Hepatocyte (in vitro differentiated cells): ENCODE results near the gene IRF2BP1. TPM values are rescaled to one million over a fixed set of nuclear protein-coding genes. Genes with fewer than 3 reads are reported as not detected.

Source experiments
- DNase-seq: peaks from one replicate; pipeline ENCODE4 v3.0.0-alpha.2; 2016; ENCODE audit warnings: low spot score
- H2AFZ ChIP-seq: fragments of 200-600 bp; sonication (generic); 2 replicates; pipeline ENCODE4 v1.6.0; 2016; ENCODE audit warnings: antibody characterized with exemption, mild to moderate bottlenecking
- H3K27ac ChIP-seq: fragments of 200-600 bp; sonication (generic); 2 replicates; pipeline ENCODE4 v1.5.1; 2016; ENCODE audit warnings: mild to moderate bottlenecking
- H3K27me3 ChIP-seq: fragments of 200-600 bp; sonication (generic); 2 replicates; pipeline ENCODE4 v1.6.1; 2016
- H3K36me3 ChIP-seq: fragments of 200-600 bp; sonication (generic); replicated peaks from 2 replicates; pipeline ENCODE4 v1.5.1; 2016; ENCODE audit warnings: low read depth; ENCODE audit not compliant: insufficient read depth
- H3K4me1 ChIP-seq: fragments of 200-600 bp; sonication (generic); 2 replicates; pipeline ENCODE4 v1.5.1; 2016; ENCODE audit warnings: mild to moderate bottlenecking, moderate library complexity; ENCODE audit not compliant: insufficient read depth
- H3K4me2 ChIP-seq: fragments of 200-600 bp; sonication (generic); 2 replicates; pipeline ENCODE4 v1.6.0; 2016
- H3K4me3 ChIP-seq: fragments of 200-600 bp; sonication (generic); 2 replicates; pipeline ENCODE4 v1.5.1; 2016; ENCODE audit warnings: mild to moderate bottlenecking
- H3K79me2 ChIP-seq: fragments of 200-600 bp; sonication (generic); 2 replicates; pipeline ENCODE4 v1.6.0; 2017; ENCODE audit warnings: mild to moderate bottlenecking
- H3K9me2 ChIP-seq: fragments of 200-600 bp; sonication (generic); replicated peaks from 2 replicates; pipeline ENCODE4 v1.6.0; 2017; ENCODE audit warnings: mild to moderate bottlenecking; ENCODE audit not compliant: insufficient read depth
- H3K9me3 ChIP-seq: fragments of 200-600 bp; sonication (generic); 2 replicates; pipeline ENCODE4 v1.5.1; 2016; ENCODE audit warnings: low read depth, mild to moderate bottlenecking
- H4K20me1 ChIP-seq: fragments of 200-600 bp; sonication (generic); 2 replicates; pipeline ENCODE4 v1.6.0; 2016; ENCODE audit warnings: mild to moderate bottlenecking; ENCODE audit not compliant: insufficient read depth, poor library complexity, severe bottlenecking
- CTCF ChIP-seq: fragments of 200-600 bp; sonication (generic); IDR thresholded peaks from 2 replicates; pipeline ENCODE4 v1.5.1; 2016; ENCODE audit warnings: antibody characterized with exemption, mild to moderate bottlenecking; ENCODE audit not compliant: poor library complexity
- EZH2 ChIP-seq: fragments of 200-600 bp; sonication (generic); IDR thresholded peaks from 2 replicates; pipeline ENCODE4 v1.6.1; 2016; ENCODE audit warnings: antibody characterized with exemption, mild to moderate bottlenecking, borderline replicate concordance
- EZH2phosphoT487 ChIP-seq: fragments of 200-600 bp; sonication (generic); IDR thresholded peaks from one replicate; pipeline ENCODE4 v1.6.1; 2018; ENCODE audit warnings: antibody characterized with exemption, mild to moderate bottlenecking, low read depth, moderate library complexity; ENCODE audit not compliant: unreplicated experiment, severe bottlenecking
- WGBS: methylation state at CpG from one replicate; pipeline ENCODE4 v1.1.6; 2016; ENCODE audit warnings: low lambda C conversion rate; ENCODE audit errors: missing lambda C conversion rate; 5-methylcytosine and 5-hydroxymethylcytosine counted together
- polyA plus RNA-seq: library from polyadenylated mRNA; unstranded; fragments of >200 nt; fragmentation: Nextera tagmentation; extraction: Ambion mirVana; gene quantifications from 2 replicates; pipeline ENCODE4 v1.2.1, GENCODE V29; 2016
- total RNA-seq: library from RNA; depleted of rRNA; stranded (reverse); fragments of >200 nt; gene quantifications from 2 replicates; pipeline ENCODE4 v1.2.3, GENCODE V29; 2014

Gene IRF2BP1
- total and polyA plus RNA-seq, 2 experiments from 2014 or later = 11.5 to 25.2 TPM

- peak; percentile 37 for DNase-seq
- Histone ChIP-seq H3K9me3 (no peaks in the 10 kb centered on the region), H3K4me3 (peak overlapping the region; percentile 64), H4K20me1 (peaks cover 6% of the 10 kb centered on the region), H3K27ac (no peak overlapping the region), H3K9me2 (no peaks in the 10 kb centered on the region), H3K4me2 (peak overlapping the region; percentile 97), H3K4me1 (peaks cover 21% of the 10 kb centered on the region), H3K79me2 (peaks cover 28% of the 10 kb centered on the region), H3K27me3 (no peaks in the 10 kb centered on the region), H3K36me3 (no peaks in the 10 kb centered on the region), H2AFZ (peak overlapping the region; percentile 57)
- 46% methylated on average over 14 of the region's 22 CpGs for WGBS
- TF ChIP-seq EZH2 (no peak), EZH2phosphoT487 (no peak), CTCF (no peak)
These were observed 14.9 kb upstream of the IRF2BP1 start for GRCh38 chr19:45900738-45901431.

GRCh38 chr19:45899919-45900589, 14.1 kb upstream of the IRF2BP1 start:
- peaks cover 24% of the 10 kb centered on the region for H3K4me1 ChIP-seq
- no peak overlapping the region for H3K4me3 ChIP-seq
- no peak for DNase-seq
- H3K9me3 ChIP-seq = no peaks in the 10 kb centered on the region
- no peak for TF ChIP-seq CTCF
- no peak overlapping the region for H2AFZ ChIP-seq
- peaks cover 28% of the 10 kb centered on the region for H3K79me2 ChIP-seq
- no peak overlapping the region for H3K27ac ChIP-seq
- 97% methylated on average over 3 of the region's 4 CpGs for WGBS
- H3K9me2 ChIP-seq = no peaks in the 10 kb centered on the region
- no peaks in the 10 kb centered on the region for H3K27me3 ChIP-seq
- peaks cover 6% of the 10 kb centered on the region for H4K20me1 ChIP-seq
- H3K36me3 ChIP-seq = no peaks in the 10 kb centered on the region
- H3K4me2 ChIP-seq = peak overlapping the region; percentile 97

- Histone ChIP-seq H3K9me3 (no peaks in the 10 kb centered on the region), H2AFZ (no peak overlapping the region), H3K4me2 (no peak overlapping the region), H3K79me2 (peaks cover 28% of the 10 kb centered on the region), H4K20me1 (peaks cover 6% of the 10 kb centered on the region), H3K9me2 (no peaks in the 10 kb centered on the region), H3K4me3 (no peak overlapping the region), H3K27me3 (no peaks in the 10 kb centered on the region), H3K27ac (no peak overlapping the region), H3K4me1 (peaks cover 24% of the 10 kb centered on the region), H3K36me3 (no peaks in the 10 kb centered on the region)
- no peak for DNase-seq
- WGBS = 95% methylated on average over 7 of the region's 7 CpGs
- TF ChIP-seq EZH2 (no peak), EZH2phosphoT487 (no peak), CTCF (no peak)
These were observed 13.3 kb upstream of the IRF2BP1 start for GRCh38 chr19:45899253-45899652.
